Posterior cingulate gyrus (tissue), 11 donors: ENCODE data around the gene SKIC8.

ENCODE experiments used
- DNase-seq, 10 donors: peaks; one replicate each; pipeline versions ENCODE4 v3.0.0 to v3.0.0-alpha.2; 2020 to 2021; ENCODE audit warnings: mixed read lengths in 3 of 10
- intact Hi-C: fragments of 100-400 bp; cut with DNase I; formaldehyde crosslinking; loops from one replicate; pipeline ENCODE4 v1.15.1; 2023

The SKIC8 gene

DNA sequence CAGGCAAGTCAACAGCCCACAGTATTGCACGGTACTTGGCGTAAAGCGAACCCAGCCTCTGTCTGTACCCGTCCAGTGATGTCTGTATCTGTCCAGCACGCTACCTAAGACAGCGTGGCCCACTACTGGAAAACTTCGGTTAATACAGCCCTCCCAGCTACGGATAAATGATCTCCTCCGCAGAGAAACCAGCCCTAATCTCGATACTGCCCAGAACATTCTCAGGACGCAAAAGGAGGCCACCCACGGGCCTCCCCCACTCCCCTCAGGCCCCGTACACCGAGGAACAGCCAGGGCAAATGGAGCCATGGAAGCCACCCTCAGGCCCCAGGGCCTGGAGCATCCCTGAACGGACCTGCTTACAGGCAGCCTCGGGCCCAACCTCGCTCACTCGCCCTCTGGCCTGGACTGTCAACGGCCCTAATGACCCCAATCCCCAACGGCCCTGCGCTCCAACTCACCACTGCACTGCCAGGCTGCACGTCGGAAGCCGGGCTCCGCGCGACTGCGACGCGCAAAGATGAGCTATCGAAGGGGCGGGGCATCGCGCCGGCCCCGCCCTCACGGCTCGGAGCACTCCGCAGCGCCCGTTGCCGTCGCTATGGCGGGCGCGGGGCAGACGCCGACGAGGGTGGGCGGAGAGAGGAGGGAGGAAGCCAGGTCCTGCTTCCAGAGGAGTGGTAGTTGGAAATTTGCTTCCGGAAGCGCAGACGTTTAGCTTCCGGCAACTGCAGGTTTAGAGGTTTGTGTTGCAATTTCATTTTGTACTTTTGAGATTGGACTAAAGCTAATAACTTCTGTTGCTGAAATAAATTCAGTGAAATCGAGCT is at the start of gene SKIC8:
Gene SKIC8 (minus strand): TSS at position 509 of the 830 bp plus-strand sequence. CDS start 3,923 bp downstream, outside the sequence.
- DNase-seq = peak; percentile 79 to 99 (median 89)
- intact Hi-C loops = no loop called here

GRCh38 chr15:78347586-78348543 is 48.5 kb upstream of the SKIC8 start:
- intact Hi-C loops = no loop called here
- no peak for DNase-seq

GRCh38 chr15:78345396-78346125 is 46.2 kb upstream of the SKIC8 start:
- intact Hi-C loops = no loop called here
- DNase-seq = no peak

DNA sequence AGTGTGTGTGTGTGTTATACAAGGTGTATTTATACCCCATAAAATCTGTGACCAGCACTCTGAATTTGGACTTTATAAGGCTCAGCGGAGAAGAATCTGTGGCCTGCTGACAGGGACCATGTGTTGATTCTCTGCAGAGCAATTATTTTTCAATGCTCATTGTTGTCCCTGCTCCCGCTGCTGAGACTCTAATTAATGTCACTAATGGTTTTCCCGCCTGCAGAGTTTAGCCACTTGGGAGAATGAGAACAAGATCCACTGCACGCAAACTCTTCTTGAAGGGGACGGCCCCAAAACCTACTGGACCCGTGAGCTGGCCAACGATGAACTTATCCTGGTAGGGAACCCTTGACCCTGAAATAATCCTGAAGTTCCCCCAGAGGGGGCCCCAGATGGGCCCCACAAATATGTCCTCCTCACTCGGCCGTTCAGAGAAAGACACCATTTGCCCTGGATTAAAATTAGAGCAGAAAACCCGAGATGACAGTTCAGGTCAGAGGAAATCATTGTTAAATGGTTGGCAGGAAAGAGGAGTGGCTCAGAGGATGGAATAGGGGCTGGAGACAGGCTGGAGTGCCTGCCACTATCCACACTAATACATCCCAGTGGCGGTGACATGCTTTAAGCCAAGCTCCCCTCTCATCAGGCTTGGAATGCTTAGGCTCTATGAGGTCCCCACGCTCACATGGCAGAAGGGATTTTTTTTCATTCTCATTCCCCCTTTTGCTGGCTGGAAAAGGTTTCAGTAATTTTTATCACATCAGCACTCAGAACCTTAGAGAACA is 44.1 kb upstream of the SKIC8 start:
- intact Hi-C loops = no loop called here
- no peak for DNase-seq

DNA sequence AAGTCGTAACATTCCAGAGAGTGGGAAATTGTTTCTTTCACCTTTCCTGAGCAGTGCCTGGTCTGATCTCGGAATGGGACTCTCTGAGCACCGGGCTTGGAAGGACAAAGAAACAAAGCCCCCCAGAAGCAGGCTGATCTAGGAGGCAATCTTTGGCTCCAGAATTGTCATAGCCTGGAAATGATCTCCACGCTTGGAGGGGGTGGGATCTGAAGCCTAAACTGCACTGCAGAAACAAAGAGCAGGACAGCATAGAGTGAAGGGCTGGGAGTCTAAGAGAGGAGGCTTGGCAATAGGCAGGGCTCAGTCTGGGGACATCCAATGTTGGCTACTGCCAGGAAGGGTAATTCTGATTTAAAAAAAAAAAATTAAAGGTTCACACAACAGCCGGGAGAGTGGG is 42.6 kb upstream of the SKIC8 start:
- no peak for DNase-seq
- intact Hi-C loops = no loop called here

DNA sequence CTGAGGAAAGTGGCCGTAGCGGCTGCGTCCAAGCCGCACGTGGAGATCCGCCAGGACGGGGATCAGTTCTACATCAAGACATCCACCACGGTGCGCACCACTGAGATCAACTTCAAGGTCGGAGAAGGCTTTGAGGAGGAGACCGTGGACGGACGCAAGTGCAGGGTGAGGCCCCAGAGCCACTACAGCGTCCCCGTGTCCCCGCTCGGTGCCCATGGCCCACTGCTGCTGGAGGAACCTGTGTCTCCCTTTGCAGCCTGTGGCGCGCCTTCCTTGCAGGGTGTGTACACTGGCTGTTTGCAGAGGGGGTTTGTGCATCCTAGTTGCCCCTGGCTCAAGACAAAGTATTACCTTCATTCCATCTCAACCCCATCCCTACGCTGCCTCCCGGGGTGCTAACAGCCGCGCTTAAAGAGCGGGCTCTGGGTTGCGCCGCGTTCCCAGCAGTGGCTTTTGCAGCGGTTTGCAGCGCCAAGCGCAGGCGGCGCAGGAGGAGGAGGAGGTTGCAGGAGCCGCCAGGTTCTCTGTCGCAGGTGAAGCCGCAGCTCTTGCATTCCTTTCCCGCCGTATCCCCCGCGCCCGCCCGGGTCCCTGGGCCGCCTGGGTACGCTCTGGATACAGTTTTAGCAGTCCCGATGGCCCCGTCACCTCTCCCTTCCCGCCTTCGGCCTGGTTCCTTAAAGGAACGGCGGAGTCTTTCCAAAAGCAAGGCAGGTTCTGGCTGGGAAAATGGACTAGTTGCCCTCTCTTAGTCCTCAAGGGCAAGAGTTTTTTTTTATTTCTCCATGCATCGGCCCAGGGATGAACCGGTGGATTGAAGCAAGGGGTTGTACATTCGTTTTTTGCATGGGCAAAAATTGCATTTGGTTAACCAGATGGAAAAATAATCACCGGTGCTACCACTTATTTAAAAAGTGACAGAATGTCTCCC is 41.9 kb upstream of the SKIC8 start:
- intact Hi-C loops = no loop called here

DNA sequence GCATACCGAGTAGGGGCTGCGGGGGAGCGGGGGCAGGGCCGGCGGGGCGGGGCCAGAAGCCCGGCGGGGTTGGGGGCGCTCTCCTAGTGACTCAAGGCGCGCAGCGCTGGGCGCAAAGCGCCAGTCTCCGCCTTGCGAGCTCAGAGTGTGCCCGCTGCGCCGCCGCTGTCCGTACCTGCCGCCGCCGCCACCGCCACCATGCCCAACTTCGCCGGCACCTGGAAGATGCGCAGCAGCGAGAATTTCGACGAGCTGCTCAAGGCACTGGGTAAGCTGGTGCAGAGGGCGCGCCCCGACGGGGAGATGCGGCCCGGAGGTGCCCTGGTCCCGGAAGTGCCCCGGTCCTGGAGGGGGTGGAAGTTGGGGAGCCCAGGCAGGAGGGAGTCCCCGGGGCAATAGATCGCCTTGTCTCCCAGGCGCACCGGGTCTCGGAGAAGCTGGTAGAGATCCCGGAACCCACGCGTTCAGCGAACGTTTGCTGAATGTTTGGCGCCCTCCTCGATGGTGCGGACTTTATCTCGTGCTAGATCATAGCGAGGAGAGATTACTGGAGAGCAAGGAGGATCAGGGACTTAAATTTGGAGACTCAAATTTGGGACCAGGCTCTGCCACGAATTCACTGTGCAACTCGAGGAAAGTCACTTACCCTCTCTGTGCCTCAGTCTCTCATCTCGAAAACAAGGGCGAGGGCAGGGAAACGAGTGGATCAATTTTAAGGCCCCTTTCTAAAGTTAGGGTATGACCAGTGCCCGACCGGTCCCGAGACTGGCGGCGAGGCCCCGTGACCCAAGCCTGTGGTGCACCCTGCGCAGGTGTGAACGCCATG is 41.0 kb upstream of the SKIC8 start, which contains the start of gene CRABP1:
Gene CRABP1 (plus strand): TSS at position 123 of the 826 bp plus-strand sequence. CDS start 76 bp downstream, at position 199.
- DNase-seq = peak in 1 of 10 donors; percentile 69
- intact Hi-C loops = no loop called here

More for the DNA sequence above, 41.9 kb upstream of the SKIC8 start:
- DNase-seq = peak in 6 of 10 donors; percentile 21 to 90 (median 56)

DNA sequence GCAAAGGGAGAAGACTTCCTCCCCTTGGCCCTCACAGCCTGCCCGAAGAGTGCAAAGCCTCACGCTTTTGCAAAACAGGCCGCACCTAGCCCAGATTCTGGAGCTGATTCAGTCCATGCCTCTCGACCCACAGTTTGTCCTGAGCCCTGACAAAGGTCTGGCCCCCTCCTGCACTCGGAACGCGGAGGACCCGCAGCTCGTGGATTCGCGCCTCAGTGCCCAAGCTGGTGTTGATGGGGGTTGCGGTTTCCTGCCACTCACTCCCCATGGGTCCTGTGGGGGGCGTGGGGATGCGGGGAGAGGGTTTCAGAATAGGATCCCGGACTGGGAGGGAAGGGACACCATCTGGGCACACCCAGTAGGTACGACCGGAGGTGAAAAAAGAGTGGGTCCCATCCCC is 40.1 kb upstream of the SKIC8 start:
- DNase-seq = peak in 1 of 10 donors; percentile 28
- intact Hi-C loops = no loop called here

DNA sequence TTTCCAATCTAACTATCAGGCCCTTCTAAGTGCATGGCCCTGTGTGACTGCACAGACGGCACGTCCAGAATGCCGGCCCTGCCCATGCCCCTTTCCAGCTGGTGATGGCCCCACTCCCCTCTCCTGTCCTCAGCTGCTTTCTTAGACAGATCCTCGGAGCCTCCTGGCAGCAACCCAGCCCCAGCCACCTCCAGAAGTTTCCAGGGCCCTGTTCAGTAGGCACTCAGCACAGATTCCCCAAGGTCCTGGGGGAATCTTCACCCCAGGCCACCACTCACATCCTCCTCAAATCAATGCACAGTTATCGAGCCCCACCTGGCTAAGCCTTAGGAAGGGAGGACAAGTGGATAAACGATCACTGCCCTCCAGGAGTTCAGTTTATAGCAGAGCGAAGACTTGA is 39.4 kb upstream of the SKIC8 start:
- intact Hi-C loops = no loop called here
- DNase-seq = peak in 1 of 10 donors; percentile 15

DNA sequence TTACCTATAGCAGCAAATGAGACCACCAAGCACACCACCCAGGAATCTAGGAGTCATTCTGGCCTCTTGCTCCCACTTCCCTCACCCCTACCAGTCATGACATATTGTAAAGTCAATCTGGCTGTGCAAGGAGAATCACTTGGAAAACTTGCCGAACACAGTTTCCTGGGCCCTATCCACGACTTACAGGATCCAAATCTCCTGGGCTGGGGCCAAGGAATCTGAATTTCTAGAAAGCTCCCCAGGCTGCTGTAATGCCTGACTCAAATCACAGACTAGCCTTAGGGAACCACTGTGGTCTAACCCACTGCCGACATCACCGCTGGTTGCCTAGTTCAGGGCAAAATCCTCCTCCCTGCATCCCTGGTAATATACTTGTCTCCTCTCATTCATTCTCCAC is 36.6 kb upstream of the SKIC8 start:
- peak in 1 of 10 donors; percentile 11 for DNase-seq
- intact Hi-C loops = no loop called here

DNA sequence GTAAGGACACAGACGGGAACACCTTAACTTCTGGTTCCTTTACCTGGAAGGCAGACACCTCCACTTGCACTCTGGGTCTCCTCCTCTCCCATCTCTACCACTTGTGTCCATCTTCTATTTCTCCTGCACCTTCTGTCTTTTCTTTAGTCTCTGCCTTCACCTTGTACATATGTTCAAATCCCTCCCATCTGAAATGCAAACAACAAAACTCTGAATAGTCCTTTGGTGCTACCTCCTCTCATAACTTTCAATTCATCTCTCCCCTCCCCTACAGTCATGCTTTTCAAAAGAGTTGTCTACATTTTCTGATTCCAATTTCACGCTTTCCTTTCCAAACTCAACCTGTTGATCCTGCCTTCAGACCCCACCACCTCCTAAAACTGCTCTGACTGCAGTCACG is 35.4 kb upstream of the SKIC8 start:
- DNase-seq = no peak
- intact Hi-C loops = no loop called here

- intact Hi-C loops = no loop called here
- DNase-seq = no peak
These were observed 30.2 kb upstream of the SKIC8 start for GRCh38 chr15:78329625-78330024.

DNA sequence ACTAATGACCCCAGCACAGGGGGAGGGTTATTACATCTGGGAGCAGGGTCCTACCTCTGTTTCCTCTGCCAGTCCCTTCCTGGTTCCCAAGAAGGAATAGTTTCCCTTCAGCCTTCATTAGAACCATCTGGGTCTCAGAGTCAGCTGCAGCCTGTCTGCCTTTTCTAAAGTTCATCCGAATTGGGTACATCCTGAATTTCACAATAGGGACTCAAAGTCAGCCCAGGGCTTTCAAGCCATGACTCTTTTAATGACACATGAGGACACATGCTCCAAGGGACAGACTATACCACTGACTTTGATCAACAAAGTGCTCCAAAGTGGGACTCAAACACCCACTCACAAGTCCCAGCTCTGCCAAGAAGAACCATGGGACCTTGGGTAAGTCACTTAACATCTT is 28.1 kb upstream of the SKIC8 start:
- no peak for DNase-seq
- intact Hi-C loops = no loop called here

DNA sequence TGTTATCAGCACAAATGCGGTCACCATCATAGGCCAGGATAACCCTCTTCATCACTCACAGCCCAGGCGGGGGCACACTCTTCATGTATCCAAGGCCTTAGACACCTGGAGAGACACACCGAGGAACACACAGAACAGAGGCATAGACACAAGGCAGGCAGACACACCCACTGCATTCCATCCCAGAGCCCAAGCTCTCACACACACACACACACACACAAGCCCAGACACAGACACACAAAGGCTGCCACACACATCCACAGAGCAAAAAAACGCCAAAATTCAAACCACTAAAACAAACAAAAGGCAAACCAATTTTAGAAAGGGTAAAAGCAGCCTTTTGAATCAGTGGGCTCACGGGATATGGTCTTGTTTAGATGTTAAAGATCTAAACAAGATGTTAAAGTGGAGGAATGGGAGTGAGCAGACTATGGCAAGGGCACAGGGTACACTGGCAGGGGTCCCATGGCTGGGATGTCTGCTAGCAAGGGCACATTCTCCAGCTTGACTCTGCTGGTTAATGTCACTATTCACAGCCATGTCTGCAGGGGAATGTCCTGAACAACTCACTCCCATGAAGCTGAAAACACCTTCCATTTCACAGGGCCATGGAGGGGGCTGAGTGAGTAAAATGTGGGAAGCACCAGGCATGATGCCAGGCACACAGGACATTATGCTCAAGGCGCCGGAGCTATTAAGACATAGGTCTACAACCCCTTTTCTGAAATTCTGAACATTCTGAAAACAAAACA is 25.9 kb upstream of the SKIC8 start:
- peak in 2 of 10 donors; percentile 16 to 37 for DNase-seq
- intact Hi-C loops = no loop called here

DNA sequence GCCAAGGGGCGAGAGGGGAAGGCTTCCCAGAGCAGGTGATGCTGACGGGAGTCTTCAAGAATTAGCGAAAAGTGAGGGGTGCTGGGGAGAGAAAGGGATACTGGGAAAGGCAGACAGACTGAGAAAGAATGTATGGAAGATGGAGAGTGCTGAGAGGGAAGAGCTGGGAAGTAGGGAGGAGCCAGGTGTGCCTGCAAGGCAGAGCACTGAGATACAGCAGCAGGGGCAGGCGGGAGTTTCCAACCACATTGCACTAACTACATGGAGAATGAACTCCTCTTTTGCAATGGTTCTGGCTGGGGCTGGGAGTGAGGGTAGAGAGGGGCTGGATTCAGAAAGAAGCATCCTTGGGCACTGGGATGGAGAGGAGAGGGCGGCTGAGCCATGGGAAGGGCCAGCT is 24.7 kb upstream of the SKIC8 start:
- DNase-seq = peak in 2 of 10 donors; percentile 17 to 45

DNA sequence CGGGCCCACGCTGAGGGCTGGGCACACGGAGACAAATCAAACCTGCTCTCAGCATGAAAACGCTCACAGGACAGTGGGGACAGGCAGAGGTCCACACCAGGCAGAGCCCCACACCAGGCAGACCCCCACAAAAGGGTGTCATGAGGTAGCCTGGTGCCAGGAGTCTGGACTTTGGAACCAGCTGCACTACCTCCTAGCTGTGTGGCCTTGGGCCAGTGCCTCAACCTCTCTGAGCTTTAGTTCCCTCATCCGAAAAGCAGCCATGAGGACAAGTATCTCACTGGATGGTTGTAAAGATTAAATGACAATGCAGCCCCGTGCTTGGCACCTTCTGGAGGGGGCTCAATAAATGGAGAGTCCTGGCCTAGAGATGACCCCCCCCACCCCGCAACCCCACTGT is 24.3 kb upstream of the SKIC8 start:
- intact Hi-C loops = no loop called here
- peak in 2 of 10 donors; percentile 25 to 42 for DNase-seq

More for the DNA sequence above, 24.7 kb upstream of the SKIC8 start:
- intact Hi-C loops = no loop called here
